KOPT-K1 (cell line): ENCODE data around the gene MOV10L1.
"Not testable (repeated sequence)": the region's sequence is repeated elsewhere in the genome, so short reads cannot be mapped to it uniquely, and the experiment has no call there.

ENCODE experiments used
- H3K27ac ChIP-seq: fragments of 200-600 bp; sonication (generic); 2 replicates; pipeline ENCODE4 v1.5.1; 2016; ENCODE audit warnings: antibody characterized with exemption, mild to moderate bottlenecking, low read depth, low read length; ENCODE audit not compliant: poor library complexity, severe bottlenecking
- H3K36me3 ChIP-seq: fragments of 200-600 bp; sonication (generic); 2 replicates; pipeline ENCODE4 v1.5.1; 2017; ENCODE audit warnings: antibody characterized with exemption, mild to moderate bottlenecking, low read length, moderate library complexity; ENCODE audit not compliant: insufficient read depth
- H3K9me3 ChIP-seq: fragments of 200-600 bp; sonication (generic); 2 replicates; pipeline ENCODE4 v1.5.1; 2017; ENCODE audit warnings: antibody characterized with exemption, low read length, mild to moderate bottlenecking; ENCODE audit not compliant: insufficient read depth, poor library complexity, severe bottlenecking

The MOV10L1 gene

GRCh38 chr22:50121202-50121740 is 31.5 kb downstream of the MOV10L1 start:
- Histone ChIP-seq H3K27ac (no peak overlapping the region), H3K36me3 (no peaks in the 10 kb centered on the region), H3K9me3 (peaks cover 38% of the 10 kb centered on the region)

- H3K36me3 ChIP-seq = no peaks in the 10 kb centered on the region
- peaks cover 38% of the 10 kb centered on the region for H3K9me3 ChIP-seq
- H3K27ac ChIP-seq = no peak overlapping the region
Measured at GRCh38 chr22:50123119-50123518, 33.3 kb downstream of the MOV10L1 start.

GRCh38 chr22:50125029-50125428 is 35.2 kb downstream of the MOV10L1 start:
- no peak overlapping the region for H3K27ac ChIP-seq
- H3K9me3 ChIP-seq = peaks cover 38% of the 10 kb centered on the region
- no peaks in the 10 kb centered on the region for H3K36me3 ChIP-seq

GRCh38 chr22:50129121-50129736 is 39.4 kb downstream of the MOV10L1 start:
- Histone ChIP-seq H3K9me3 (peaks cover 9% of the 10 kb centered on the region), H3K36me3 (no peaks in the 10 kb centered on the region), H3K27ac (no peak overlapping the region)

- H3K27ac ChIP-seq = no peak overlapping the region
- no peaks in the 10 kb centered on the region for H3K36me3 ChIP-seq
- peaks cover 6% of the 10 kb centered on the region for H3K9me3 ChIP-seq
Measured at GRCh38 chr22:50131894-50132293, 42.1 kb downstream of the MOV10L1 start.

- Histone ChIP-seq H3K27ac (no peak overlapping the region), H3K36me3 (no peaks in the 10 kb centered on the region), H3K9me3 (peaks cover 6% of the 10 kb centered on the region)
Measured at GRCh38 chr22:50134481-50134880, 44.7 kb downstream of the MOV10L1 start.

GRCh38 chr22:50136581-50137015 is 46.8 kb downstream of the MOV10L1 start:
- peaks cover 6% of the 10 kb centered on the region for H3K9me3 ChIP-seq
- no peaks in the 10 kb centered on the region for H3K36me3 ChIP-seq
- no peak overlapping the region for H3K27ac ChIP-seq

GRCh38 chr22:50137277-50137676 is 47.5 kb downstream of the MOV10L1 start:
- not testable (repeated sequence) for H3K27ac ChIP-seq, H3K9me3 ChIP-seq, H3K36me3 ChIP-seq

- H3K9me3 ChIP-seq = no peaks in the 10 kb centered on the region
- no peaks in the 10 kb centered on the region for H3K36me3 ChIP-seq
- H3K27ac ChIP-seq = no peak overlapping the region
Measured at GRCh38 chr22:50138041-50138440, 48.2 kb downstream of the MOV10L1 start.

GRCh38 chr22:50138988-50139387 is 49.2 kb downstream of the MOV10L1 start:
- H3K9me3 ChIP-seq = no peaks in the 10 kb centered on the region
- no peak overlapping the region for H3K27ac ChIP-seq
- H3K36me3 ChIP-seq = no peaks in the 10 kb centered on the region

GRCh38 chr22:50139843-50140415 is 50.1 kb downstream of the MOV10L1 start:
- H3K36me3 ChIP-seq = no peaks in the 10 kb centered on the region
- H3K27ac ChIP-seq = no peak overlapping the region
- H3K9me3 ChIP-seq = no peaks in the 10 kb centered on the region

- Histone ChIP-seq H3K36me3 (no peaks in the 10 kb centered on the region), H3K9me3 (no peaks in the 10 kb centered on the region), H3K27ac (no peak overlapping the region)
Measured at GRCh38 chr22:50140615-50141014, 50.8 kb downstream of the MOV10L1 start.

GRCh38 chr22:50141462-50141861 is 51.7 kb downstream of the MOV10L1 start:
- Histone ChIP-seq H3K27ac (no peak overlapping the region), H3K36me3 (no peaks in the 10 kb centered on the region), H3K9me3 (no peaks in the 10 kb centered on the region)

- Histone ChIP-seq H3K36me3 (no peaks in the 10 kb centered on the region), H3K9me3 (no peaks in the 10 kb centered on the region), H3K27ac (no peak overlapping the region)
Measured at GRCh38 chr22:50141891-50142363, 52.1 kb downstream of the MOV10L1 start.

GRCh38 chr22:50143096-50143495 is 53.3 kb downstream of the MOV10L1 start:
- no peak overlapping the region for H3K27ac ChIP-seq
- H3K9me3 ChIP-seq = no peaks in the 10 kb centered on the region
- H3K36me3 ChIP-seq = no peaks in the 10 kb centered on the region
